RWPE1 (cell line): ENCODE data around the gene GOLGA2.

Source experiments
- CTCF ChIA-PET: fragments of 350-600 bp; sonication (Branson Sonifier 250); formaldehyde crosslinking; extraction: SDS; loops from one replicate; lab custom pipeline; 2021; lab: Yijun Ruan, JAX
- POLR2A ChIA-PET: fragments of 400-600 bp; formaldehyde crosslinking; extraction: SDS; loops from one replicate; lab custom pipeline; 2020; ENCODE audit warnings: antibody characterized with exemption; ENCODE audit not compliant: low non-redundant PET; lab: Yijun Ruan, JAX
- DNase-seq: peaks from one replicate; pipeline ENCODE4 v3.0.0; 2012; ENCODE audit warnings: low spot score
- H3K27ac ChIP-seq: fragments of 450-650 bp; 2 replicates; pipeline ENCODE4 v1.5.1; 2017
- CTCF ChIP-seq: fragments of 450-650 bp; conservative IDR thresholded peaks from 2 replicates; pipeline ENCODE4 v1.5.1; 2017; ENCODE audit warnings: low read depth, mild to moderate bottlenecking

The GOLGA2 gene

GRCh38 chr9:128276008-128276573 is 284 bp upstream of the GOLGA2 start, which contains the start of gene SWI5:
SWI5 (plus strand) TSS chr9:128276276.
- no peak for TF ChIP-seq CTCF
- peak; percentile 100 for DNase-seq
- peak within 1 kb of the TSS; percentile 81 for H3K27ac ChIP-seq
- ChIA-PET POLR2A (interaction anchor here (0.6 to 1.0 kb wide), 8 partner anchors 11 to 179 kb away, joined by 3 to 4 read pairs (median 4); partner anchors contain the start of gene CERCAM), CTCF (interaction anchor here (0.5 to 1.5 kb wide), 2 partner anchors 65 to 1560 kb away, joined by 3 to 5 read pairs; no protein-coding TSS in a partner anchor)

- no peak overlapping the region for H3K27ac ChIP-seq
- no peak for TF ChIP-seq CTCF
- POLR2A ChIA-PET: no interaction called here
- CTCF ChIA-PET: no interaction called here
- no peak for DNase-seq
Measured at GRCh38 chr9:128274245-128274644, 1.6 kb downstream of the GOLGA2 start.

GRCh38 chr9:128271512-128271911 is 4.3 kb downstream of the GOLGA2 start:
- no peak for TF ChIP-seq CTCF
- ChIA-PET CTCF (interaction anchor here (0.6 to 2.3 kb wide), 4 partner anchors 17 to 363 kb away, joined by 3 to 9 read pairs (median 4); no protein-coding TSS in a partner anchor), POLR2A (interaction anchor here (0.5 kb wide), 1 partner anchor 154 kb away, joined by 3 read pairs; no protein-coding TSS in a partner anchor)
- no peak for DNase-seq
- H3K27ac ChIP-seq: peak overlapping the region; percentile 22

GRCh38 chr9:128271112-128271511 is 4.7 kb downstream of the GOLGA2 start:
- H3K27ac ChIP-seq: peak overlapping the region; percentile 22
- CTCF ChIA-PET: interaction anchor here (1.1 to 2.3 kb wide), 3 partner anchors 16 to 168 kb away, joined by 3 to 9 read pairs (median 6); no protein-coding TSS in a partner anchor
- no peak for TF ChIP-seq CTCF
- peak; percentile 92 for DNase-seq
- POLR2A ChIA-PET: interaction anchor here (0.5 kb wide), 1 partner anchor 154 kb away, joined by 3 read pairs; no protein-coding TSS in a partner anchor

GRCh38 chr9:128266868-128267590 is 8.8 kb downstream of the GOLGA2 start:
- peak overlapping the region; percentile 2; the same call in 1 of the 2 replicates for H3K27ac ChIP-seq
- CTCF ChIA-PET: no interaction called here
- TF ChIP-seq CTCF: no peak
- no peak for DNase-seq
- POLR2A ChIA-PET: no interaction called here

GRCh38 chr9:128265348-128265847 is 10.4 kb downstream of the GOLGA2 start:
- no peak for DNase-seq
- peak overlapping the region; percentile 3; the same call in 1 of the 2 replicates for H3K27ac ChIP-seq
- CTCF ChIA-PET: interaction anchor here (0.6 kb wide), 1 partner anchor 186 kb away, joined by 4 read pairs; no protein-coding TSS in a partner anchor
- POLR2A ChIA-PET: no interaction called here
- no peak for TF ChIP-seq CTCF
